Measurements from ENCODE around the gene TOM1L2.

TOM1L2 gene

GRCh38 chr17:17910060-17910459 is 62.1 kb downstream of the TOM1L2 start:
- no peak overlapping the region for H3K4me3 ChIP-seq (ENCODE audit: low read depth, low read length)
- no peaks in the 10 kb centered on the region for H3K36me3 ChIP-seq
- H3K27me3 ChIP-seq, result no peaks in the 10 kb centered on the region
- TF ChIP-seq CTCF (IDR thresholded peaks at IDR 0.05; ENCODE audit: low read depth, low read length), result no peak
- peaks cover 8% of the 10 kb centered on the region for H3K4me1 ChIP-seq
- H3K9me3 ChIP-seq, result no peaks in the 10 kb centered on the region
- DNase-seq, result no peak

- H3K4me3 ChIP-seq (ENCODE audit: low read depth, low read length), result no peak overlapping the region
- no peak for TF ChIP-seq CTCF (IDR thresholded peaks at IDR 0.05; ENCODE audit: low read depth, low read length)
- no peaks in the 10 kb centered on the region for H3K27me3 ChIP-seq
- no peaks in the 10 kb centered on the region; the same call in 1 of the 2 replicates for H3K4me1 ChIP-seq
- no peak for DNase-seq
- H3K9me3 ChIP-seq, result no peaks in the 10 kb centered on the region
- no peaks in the 10 kb centered on the region for H3K36me3 ChIP-seq
Observed at GRCh38 chr17:17909078-17909477, 63.1 kb downstream of the TOM1L2 start.

GRCh38 chr17:17907469-17907868 is 64.7 kb downstream of the TOM1L2 start:
- DNase-seq, result no peak
- Histone ChIP-seq H3K36me3 (no peaks in the 10 kb centered on the region), H3K4me1 (no peaks in the 10 kb centered on the region; the same call in 1 of the 2 replicates), H3K4me3 (ENCODE audit: low read depth, low read length) (no peak overlapping the region), H3K27me3 (no peaks in the 10 kb centered on the region), H3K9me3 (no peaks in the 10 kb centered on the region)
- no peak for TF ChIP-seq CTCF (IDR thresholded peaks at IDR 0.05; ENCODE audit: low read depth, low read length)

GRCh38 chr17:17906418-17907215 is 65.6 kb downstream of the TOM1L2 start:
- H3K36me3 ChIP-seq, result no peaks in the 10 kb centered on the region
- H3K9me3 ChIP-seq, result no peaks in the 10 kb centered on the region
- no peak for TF ChIP-seq CTCF (IDR thresholded peaks at IDR 0.05; ENCODE audit: low read depth, low read length)
- DNase-seq, result no peak
- no peak overlapping the region for H3K4me3 ChIP-seq (ENCODE audit: low read depth, low read length)
- no peaks in the 10 kb centered on the region; the same call in 1 of the 2 replicates for H3K4me1 ChIP-seq
- H3K27me3 ChIP-seq, result no peaks in the 10 kb centered on the region

- Histone ChIP-seq H3K36me3 (no peaks in the 10 kb centered on the region), H3K4me1 (peaks cover 7% of the 10 kb centered on the region), H3K27me3 (no peaks in the 10 kb centered on the region), H3K4me3 (ENCODE audit: low read depth, low read length) (no peak overlapping the region), H3K9me3 (no peaks in the 10 kb centered on the region)
- TF ChIP-seq CTCF (IDR thresholded peaks at IDR 0.05; ENCODE audit: low read depth, low read length), result no peak
- no peak for DNase-seq
Observed at GRCh38 chr17:17905036-17905320, 67.2 kb downstream of the TOM1L2 start.

- no peak overlapping the region for H3K4me3 ChIP-seq (ENCODE audit: low read depth, low read length)
- no peak for TF ChIP-seq CTCF (IDR thresholded peaks at IDR 0.05; ENCODE audit: low read depth, low read length)
Observed at GRCh38 chr17:17904166-17905035, 67.8 kb downstream of the TOM1L2 start.

More at GRCh38 chr17:17904166-17905035, 67.8 kb downstream of the TOM1L2 start:
- Histone ChIP-seq H3K36me3 (no peaks in the 10 kb centered on the region), H3K9me3 (no peaks in the 10 kb centered on the region), H3K4me1 (peaks cover 7% of the 10 kb centered on the region), H3K27me3 (no peaks in the 10 kb centered on the region)
- no peak for DNase-seq
